K562 (cell line): ENCODE measurements around the gene MBOAT1. TPM values are rescaled to one million over a fixed set of nuclear protein-coding genes. Genes with fewer than 3 reads are reported as not detected.
A peak's percentile ranks its signal among the peaks of the same experiment; 100 is the strongest.

ENCODE experiments used
- CHD2 ChIP-seq: IDR thresholded peaks from 2 replicates; pipeline ENCODE4 v1.6.1; 2011; ENCODE audit warnings: low read depth, low read length
- ETV5 ChIP-seq: sonication (generic); formaldehyde crosslinking; IDR thresholded peaks from 2 replicates; pipeline ENCODE4 v1.4.0; 2020; ENCODE audit warnings: low read depth, mild to moderate bottlenecking, missing genetic modification reagents
- LCOR ChIP-seq: sonication (generic); formaldehyde crosslinking; IDR thresholded peaks from 2 replicates; pipeline ENCODE4 v1.8.0; 2022; ENCODE audit warnings: mild to moderate bottlenecking, missing genetic modification reagents
- MTA3 ChIP-seq: fragments of 450-650 bp; formaldehyde crosslinking; IDR thresholded peaks from 2 replicates; pipeline ENCODE4 v1.6.1; 2017; ENCODE audit warnings: mild to moderate bottlenecking, borderline replicate concordance
- NFIX ChIP-seq: fragments of 250-450 bp; sonication (Bioruptor Pico); IDR thresholded peaks from 2 replicates; pipeline ENCODE4 v1.4.0; 2020; ENCODE audit warnings: low read depth, mild to moderate bottlenecking, moderate library complexity
- POU5F1 ChIP-seq: fragments of 150-350 bp; IDR thresholded peaks from 2 replicates; pipeline ENCODE4 v1.6.1; 2014; ENCODE audit warnings: borderline replicate concordance, low read length, low read depth, mild to moderate bottlenecking; ENCODE audit not compliant: partially characterized antibody
- RB1 ChIP-seq: fragments of 450-650 bp; IDR thresholded peaks from 2 replicates; pipeline ENCODE4 v1.6.1; 2017; ENCODE audit warnings: low read depth, mild to moderate bottlenecking
- ZFX ChIP-seq: sonication (generic); formaldehyde crosslinking; IDR thresholded peaks from 2 replicates; pipeline ENCODE4 v1.8.0; 2022; ENCODE audit warnings: mild to moderate bottlenecking, missing genetic modification reagents, moderate library complexity
- ZNF77 ChIP-seq: fragments of 250-450 bp; sonication (Bioruptor Pico); IDR thresholded peaks from 2 replicates; pipeline ENCODE4 v1.5.0; 2020
- polyA plus RNA-seq, 8 experiments: library from polyadenylated mRNA; depleted of rRNA in 4 of 8; stranded (reverse) in 5 of 8; unstranded in 3 of 8; fragments of >200 nt; fragmentation: Nextera tagmentation in 2 of 8; fragmentation: Illumina TruSeq in 1 of 8; extraction: Ambion mirVana in 2 of 8; extraction: Trizol in 1 of 8; gene quantifications; 2 replicates each; pipeline versions ENCODE4 v1.2.1 to v1.2.3, GENCODE V29; 2011 to 2014; ENCODE audit warnings: inconsistent platforms in 1 of 8, missing spikeins in 1 of 8
- total RNA-seq, 7 experiments: library from RNA; depleted of rRNA in 6 of 7; stranded (reverse); fragments of >200 nt in 6 of 7; fragmentation: Illumina TruSeq in 2 of 7; extraction: Trizol in 2 of 7; gene quantifications; 2 replicates each; pipeline versions ENCODE4 v1.2.1 to v1.2.3, GENCODE V29; 2011 to 2021; ENCODE audit warnings: low replicate concordance in 1 of 7
- TF ChIP-seq, protein P1 (sequence below): fragments of 450-650 bp; IDR thresholded peaks from 2 replicates; pipeline ENCODE4 v1.6.1; 2016; ENCODE audit warnings: low read depth
- TF ChIP-seq, protein P2 (sequence below), 3 experiments: IDR thresholded peaks in 2 of 3; conservative IDR thresholded peaks in 1 of 3; 2 replicates each; pipeline ENCODE4 v1.5.1; 2011 to 2012; ENCODE audit warnings: low read length in 3 of 3, mild to moderate bottlenecking in 3 of 3, control low read depth in 2 of 3, improper control_type of control experiment in 1 of 3, inconsistent platforms in 1 of 3, low read depth in 1 of 3, mixed read lengths in 1 of 3, moderate library complexity in 1 of 3; ENCODE audit not compliant: insufficient read depth in 2 of 3
- TF ChIP-seq, protein P3 (sequence below): fragments of 450-650 bp; IDR thresholded peaks from 2 replicates; pipeline ENCODE4 v1.7.1; 2018; ENCODE audit warnings: mild to moderate bottlenecking, low read depth; ENCODE audit not compliant: partially characterized antibody
- TF ChIP-seq, protein P4 (sequence below), 2 experiments: fragments of 250-450 bp in 1 of 2; fragments of 450-650 bp in 1 of 2; sonication (Bioruptor Pico) in 1 of 2; IDR thresholded peaks; 2 replicates each; pipeline versions ENCODE4 v1.6.1 to v1.8.0; 2016 to 2021; ENCODE audit warnings: mild to moderate bottlenecking in 2 of 2, moderate library complexity in 2 of 2, missing compliant biosample characterization in 1 of 2, missing genetic modification characterization in 1 of 2
- TF ChIP-seq, protein P5 (sequence below): fragments of 250-450 bp; sonication (Bioruptor Pico); IDR thresholded peaks from 2 replicates; pipeline ENCODE4 v1.8.0; 2022; ENCODE audit warnings: moderate library complexity, mild to moderate bottlenecking, inconsistent platforms

The MBOAT1 gene
- total and polyA plus RNA-seq, 9 of the 15 experiments (the other 6 are each of a cell fraction or from before 2014, with no cell fraction given): 0.13 to 16.5 (median 10.3) TPM

DNA sequence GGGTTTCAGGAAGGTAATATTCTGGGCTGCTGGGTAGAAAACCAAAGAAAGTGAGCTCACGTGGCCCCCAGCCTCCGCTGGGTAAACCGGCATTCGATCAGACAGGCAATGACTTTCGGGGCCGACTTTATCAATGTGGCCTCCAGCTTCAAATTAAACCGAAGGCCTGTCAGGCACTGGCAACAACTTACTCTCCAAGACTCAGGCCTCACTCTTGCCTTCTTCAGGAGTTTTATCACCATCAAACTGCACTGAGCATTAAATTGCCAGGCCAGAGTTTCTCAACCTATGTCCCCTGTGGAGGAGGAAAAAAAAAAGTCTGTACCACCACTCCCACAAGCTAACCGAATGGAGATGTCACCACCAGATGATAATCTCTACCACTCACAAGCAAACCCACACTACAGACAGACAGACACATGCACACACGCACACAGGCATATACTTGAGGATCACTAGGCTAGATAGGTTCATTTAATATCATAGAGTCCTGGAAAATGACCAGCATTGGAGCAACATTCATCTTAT, 1.1 kb upstream of the MBOAT1 start (continued):
- TF ChIP-seq, protein P1, sequence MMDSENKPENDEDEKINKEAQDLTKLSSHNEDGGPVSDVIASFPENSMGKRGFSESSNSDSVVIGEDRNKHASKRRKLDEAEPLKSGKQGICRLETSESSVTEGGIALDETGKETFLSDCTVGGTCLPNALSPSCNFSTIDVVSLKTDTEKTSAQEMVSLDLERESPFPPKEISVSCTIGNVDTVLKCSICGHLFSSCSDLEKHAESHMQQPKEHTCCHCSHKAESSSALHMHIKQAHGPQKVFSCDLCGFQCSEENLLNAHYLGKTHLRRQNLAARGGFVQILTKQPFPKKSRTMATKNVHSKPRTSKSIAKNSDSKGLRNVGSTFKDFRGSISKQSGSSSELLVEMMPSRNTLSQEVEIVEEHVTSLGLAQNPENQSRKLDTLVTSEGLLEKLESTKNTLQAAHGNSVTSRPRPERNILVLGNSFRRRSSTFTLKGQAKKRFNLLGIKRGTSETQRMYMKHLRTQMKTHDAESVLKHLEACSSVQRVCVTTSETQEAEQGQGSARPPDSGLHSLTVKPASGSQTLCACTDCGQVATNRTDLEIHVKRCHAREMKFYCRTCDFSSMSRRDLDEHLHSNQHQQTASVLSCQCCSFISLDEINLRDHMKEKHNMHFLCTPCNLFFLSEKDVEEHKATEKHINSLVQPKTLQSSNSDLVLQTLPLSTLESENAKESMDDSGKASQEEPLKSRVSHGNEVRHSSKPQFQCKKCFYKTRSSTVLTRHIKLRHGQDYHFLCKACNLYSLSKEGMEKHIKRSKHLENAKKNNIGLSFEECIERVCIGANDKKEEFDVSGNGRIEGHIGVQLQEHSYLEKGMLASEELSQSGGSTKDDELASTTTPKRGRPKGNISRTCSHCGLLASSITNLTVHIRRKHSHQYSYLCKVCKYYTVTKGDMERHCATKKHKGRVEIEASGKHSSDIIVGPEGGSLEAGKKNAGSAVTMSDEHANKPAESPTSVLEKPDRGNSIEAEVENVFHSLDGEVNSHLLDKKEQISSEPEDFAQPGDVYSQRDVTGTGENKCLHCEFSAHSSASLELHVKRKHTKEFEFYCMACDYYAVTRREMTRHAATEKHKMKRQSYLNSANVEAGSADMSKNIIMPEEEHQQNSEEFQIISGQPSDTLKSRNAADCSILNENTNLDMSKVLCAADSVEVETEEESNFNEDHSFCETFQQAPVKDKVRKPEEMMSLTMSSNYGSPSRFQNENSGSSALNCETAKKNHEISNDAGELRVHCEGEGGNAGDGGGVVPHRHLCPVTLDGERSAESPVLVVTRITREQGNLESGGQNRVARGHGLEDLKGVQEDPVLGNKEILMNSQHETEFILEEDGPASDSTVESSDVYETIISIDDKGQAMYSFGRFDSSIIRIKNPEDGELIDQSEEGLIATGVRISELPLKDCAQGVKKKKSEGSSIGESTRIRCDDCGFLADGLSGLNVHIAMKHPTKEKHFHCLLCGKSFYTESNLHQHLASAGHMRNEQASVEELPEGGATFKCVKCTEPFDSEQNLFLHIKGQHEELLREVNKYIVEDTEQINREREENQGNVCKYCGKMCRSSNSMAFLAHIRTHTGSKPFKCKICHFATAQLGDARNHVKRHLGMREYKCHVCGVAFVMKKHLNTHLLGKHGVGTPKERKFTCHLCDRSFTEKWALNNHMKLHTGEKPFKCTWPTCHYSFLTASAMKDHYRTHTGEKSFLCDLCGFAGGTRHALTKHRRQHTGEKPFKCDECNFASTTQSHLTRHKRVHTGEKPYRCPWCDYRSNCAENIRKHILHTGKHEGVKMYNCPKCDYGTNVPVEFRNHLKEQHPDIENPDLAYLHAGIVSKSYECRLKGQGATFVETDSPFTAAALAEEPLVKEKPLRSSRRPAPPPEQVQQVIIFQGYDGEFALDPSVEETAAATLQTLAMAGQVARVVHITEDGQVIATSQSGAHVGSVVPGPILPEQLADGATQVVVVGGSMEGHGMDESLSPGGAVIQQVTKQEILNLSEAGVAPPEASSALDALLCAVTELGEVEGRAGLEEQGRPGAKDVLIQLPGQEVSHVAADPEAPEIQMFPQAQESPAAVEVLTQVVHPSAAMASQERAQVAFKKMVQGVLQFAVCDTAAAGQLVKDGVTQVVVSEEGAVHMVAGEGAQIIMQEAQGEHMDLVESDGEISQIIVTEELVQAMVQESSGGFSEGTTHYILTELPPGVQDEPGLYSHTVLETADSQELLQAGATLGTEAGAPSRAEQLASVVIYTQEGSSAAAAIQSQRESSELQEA: no peak
- TF ChIP-seq ZFX (CRISPR knock-in tag) (no peak), RB1 (no peak), MTA3 (no peak), POU5F1 (no peak), LCOR (CRISPR knock-in tag) (no peak), ZNF77 (CRISPR knock-in tag) (no peak), ETV5 (CRISPR knock-in tag) (no peak), NFIX (CRISPR knock-in tag) (no peak), CHD2 (no peak)
- TF ChIP-seq, protein P2, sequence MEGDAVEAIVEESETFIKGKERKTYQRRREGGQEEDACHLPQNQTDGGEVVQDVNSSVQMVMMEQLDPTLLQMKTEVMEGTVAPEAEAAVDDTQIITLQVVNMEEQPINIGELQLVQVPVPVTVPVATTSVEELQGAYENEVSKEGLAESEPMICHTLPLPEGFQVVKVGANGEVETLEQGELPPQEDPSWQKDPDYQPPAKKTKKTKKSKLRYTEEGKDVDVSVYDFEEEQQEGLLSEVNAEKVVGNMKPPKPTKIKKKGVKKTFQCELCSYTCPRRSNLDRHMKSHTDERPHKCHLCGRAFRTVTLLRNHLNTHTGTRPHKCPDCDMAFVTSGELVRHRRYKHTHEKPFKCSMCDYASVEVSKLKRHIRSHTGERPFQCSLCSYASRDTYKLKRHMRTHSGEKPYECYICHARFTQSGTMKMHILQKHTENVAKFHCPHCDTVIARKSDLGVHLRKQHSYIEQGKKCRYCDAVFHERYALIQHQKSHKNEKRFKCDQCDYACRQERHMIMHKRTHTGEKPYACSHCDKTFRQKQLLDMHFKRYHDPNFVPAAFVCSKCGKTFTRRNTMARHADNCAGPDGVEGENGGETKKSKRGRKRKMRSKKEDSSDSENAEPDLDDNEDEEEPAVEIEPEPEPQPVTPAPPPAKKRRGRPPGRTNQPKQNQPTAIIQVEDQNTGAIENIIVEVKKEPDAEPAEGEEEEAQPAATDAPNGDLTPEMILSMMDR (IDR thresholded peaks at IDR 0.05 in 2 of 3, conservative IDR thresholded peaks at IDR 0.05 in 1 of 3; ENCODE audit: insufficient read depth in 2 of 3, low read depth in 1 of 3, low read length in 3 of 3): no peak; a peak in 1 of 6 replicates
- TF ChIP-seq, protein P3, sequence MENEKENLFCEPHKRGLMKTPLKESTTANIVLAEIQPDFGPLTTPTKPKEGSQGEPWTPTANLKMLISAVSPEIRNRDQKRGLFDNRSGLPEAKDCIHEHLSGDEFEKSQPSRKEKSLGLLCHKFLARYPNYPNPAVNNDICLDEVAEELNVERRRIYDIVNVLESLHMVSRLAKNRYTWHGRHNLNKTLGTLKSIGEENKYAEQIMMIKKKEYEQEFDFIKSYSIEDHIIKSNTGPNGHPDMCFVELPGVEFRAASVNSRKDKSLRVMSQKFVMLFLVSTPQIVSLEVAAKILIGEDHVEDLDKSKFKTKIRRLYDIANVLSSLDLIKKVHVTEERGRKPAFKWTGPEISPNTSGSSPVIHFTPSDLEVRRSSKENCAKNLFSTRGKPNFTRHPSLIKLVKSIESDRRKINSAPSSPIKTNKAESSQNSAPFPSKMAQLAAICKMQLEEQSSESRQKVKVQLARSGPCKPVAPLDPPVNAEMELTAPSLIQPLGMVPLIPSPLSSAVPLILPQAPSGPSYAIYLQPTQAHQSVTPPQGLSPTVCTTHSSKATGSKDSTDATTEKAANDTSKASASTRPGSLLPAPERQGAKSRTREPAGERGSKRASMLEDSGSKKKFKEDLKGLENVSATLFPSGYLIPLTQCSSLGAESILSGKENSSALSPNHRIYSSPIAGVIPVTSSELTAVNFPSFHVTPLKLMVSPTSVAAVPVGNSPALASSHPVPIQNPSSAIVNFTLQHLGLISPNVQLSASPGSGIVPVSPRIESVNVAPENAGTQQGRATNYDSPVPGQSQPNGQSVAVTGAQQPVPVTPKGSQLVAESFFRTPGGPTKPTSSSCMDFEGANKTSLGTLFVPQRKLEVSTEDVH: peak; percentile 33
- TF ChIP-seq, protein P4, sequence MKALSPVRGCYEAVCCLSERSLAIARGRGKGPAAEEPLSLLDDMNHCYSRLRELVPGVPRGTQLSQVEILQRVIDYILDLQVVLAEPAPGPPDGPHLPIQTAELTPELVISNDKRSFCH (CRISPR knock-in tag; IDR thresholded peaks at IDR 0.05): no peak
- TF ChIP-seq, protein P4 (tag; IDR thresholded peaks at IDR 0.05): peak; percentile 54; the same call in 1 of the 2 replicates
- TF ChIP-seq, protein P5, sequence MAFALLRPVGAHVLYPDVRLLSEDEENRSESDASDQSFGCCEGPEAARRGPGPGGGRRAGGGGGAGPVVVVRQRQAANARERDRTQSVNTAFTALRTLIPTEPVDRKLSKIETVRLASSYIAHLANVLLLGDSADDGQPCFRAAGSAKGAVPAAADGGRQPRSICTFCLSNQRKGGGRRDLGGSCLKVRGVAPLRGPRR (CRISPR knock-in tag): no peak
